GM12878 (cell line): ENCODE results near the gene GRK5. TPM values are rescaled to one million over a fixed set of nuclear protein-coding genes. Genes with fewer than 3 reads are reported as not detected.

Source experiments
- ATAC-seq: fragments of 200-7000 bp; cut with Tn5 transposase; 3 replicates; pipeline ENCODE4 v1.9.1; 2020; ENCODE audit warnings: mild to moderate bottlenecking, moderate library complexity
- BruUV-seq: library from RNA; stranded (reverse); fragments of 400-500 nt; replicated peaks from 2 replicates; lab custom pipeline; 2021; lab: Mats Ljungman, UMichigan
- CTCF ChIA-PET: fragments of 300-600 bp; sonication (Branson Sonifier 250); formaldehyde crosslinking; extraction: SDS; loops from one replicate; lab custom pipeline; 2021; ENCODE audit warnings: inconsistent platforms; lab: Yijun Ruan, JAX
- POLR2A ChIA-PET: fragments of 350-600 bp; formaldehyde crosslinking; extraction: SDS; loops from one replicate; lab custom pipeline; 2021; ENCODE audit warnings: inconsistent platforms; lab: Charles Lee
- RAD21 ChIA-PET: fragments of 300-600 bp; sonication (Branson Sonifier 250); formaldehyde crosslinking; loops from one replicate; lab custom pipeline; 2023; ENCODE audit warnings: antibody characterized with exemption; ENCODE audit not compliant: unreplicated experiment; lab: Charles Lee
- SMC1A ChIA-PET: fragments of 300-600 bp; sonication (Branson Sonifier 250); formaldehyde crosslinking; loops from one replicate; lab custom pipeline; 2023; ENCODE audit not compliant: unreplicated experiment, uncharacterized antibody; lab: Charles Lee
- DNase-seq: peaks from one replicate; pipeline ENCODE4 v3.0.0-alpha.2; 2011; ENCODE audit warnings: low read depth, low spot score
- FAIRE-seq: peaks from 3 replicates; lab custom pipeline; 2011; peaks lifted over from hg19 to GRCh38; lab: Jason Lieb, UNC
- H2AFZ ChIP-seq: 2 replicates; pipeline ENCODE4 v1.6.0; 2011; ENCODE audit warnings: low read depth, low read length, control low read depth; ENCODE audit not compliant: control insufficient read depth
- H3K27ac ChIP-seq: 2 replicates; pipeline ENCODE4 v1.5.1; 2011; ENCODE audit warnings: control low read depth; ENCODE audit not compliant: control insufficient read depth, insufficient read depth
- H3K27me3 ChIP-seq, 2 experiments: replicated peaks in 1 of 2; 2 replicates each; pipeline versions ENCODE4 v1.6.0 to v1.6.1; 2011; ENCODE audit warnings: low read length in 1 of 2; ENCODE audit not compliant: control insufficient read depth in 2 of 2, insufficient read depth in 2 of 2
- H3K36me3 ChIP-seq, 2 experiments: 2 replicates each; pipeline ENCODE4 v1.5.1; 2011; ENCODE audit warnings: low read length in 1 of 2; ENCODE audit not compliant: control insufficient read depth in 2 of 2, insufficient read depth in 2 of 2
- H3K4me1 ChIP-seq: 2 replicates; pipeline ENCODE4 v1.6.1; 2011; ENCODE audit warnings: mild to moderate bottlenecking, low read length, moderate library complexity, mixed read lengths; ENCODE audit not compliant: control insufficient read depth, insufficient read depth
- H3K4me2 ChIP-seq: 2 replicates; pipeline ENCODE4 v1.6.0; 2011; ENCODE audit warnings: control low read depth; ENCODE audit not compliant: control insufficient read depth, insufficient read depth
- H3K4me3 ChIP-seq: fragments of 200-600 bp; sonication (generic); 2 replicates; pipeline ENCODE4 v1.5.1; 2016
- H3K79me2 ChIP-seq: 2 replicates; pipeline ENCODE4 v1.6.0; 2011; ENCODE audit warnings: low read length; ENCODE audit not compliant: control insufficient read depth, insufficient read depth
- H3K9ac ChIP-seq: 2 replicates; pipeline ENCODE4 v1.8.0; 2011; ENCODE audit warnings: low read length, control low read depth, mixed read lengths; ENCODE audit not compliant: control insufficient read depth, insufficient read depth
- H3K9me3 ChIP-seq: replicated peaks from 3 replicates; pipeline ENCODE4 v1.5.1; 2011; ENCODE audit warnings: mild to moderate bottlenecking, low read length; ENCODE audit not compliant: control insufficient read depth, insufficient read depth
- H4K20me1 ChIP-seq: 2 replicates; pipeline ENCODE4 v1.6.0; 2011; ENCODE audit not compliant: control insufficient read depth, insufficient read depth
- BHLHE40 ChIP-seq, 2 experiments: fragments of 450-650 bp in 1 of 2; IDR thresholded peaks; 2 replicates each; pipeline ENCODE4 v1.6.1; 2011 to 2017; ENCODE audit warnings: low read depth in 2 of 2, borderline replicate concordance in 1 of 2, improper control_type of control experiment in 1 of 2, low read length in 1 of 2, mild to moderate bottlenecking in 1 of 2
- IRF4 ChIP-seq: IDR thresholded peaks from 2 replicates; pipeline ENCODE4 v1.6.1; 2011; ENCODE audit warnings: low read depth, low read length
- JUNB ChIP-seq: IDR thresholded peaks from 2 replicates; pipeline ENCODE4 v1.6.1; 2016; ENCODE audit warnings: antibody characterized with exemption, mild to moderate bottlenecking
- MYB ChIP-seq: fragments of 150-350 bp; IDR thresholded peaks from 2 replicates; pipeline ENCODE4 v1.6.1; 2014; ENCODE audit warnings: mild to moderate bottlenecking, low read depth, low read length, borderline replicate concordance
- NFIC ChIP-seq: IDR thresholded peaks from 2 replicates; pipeline ENCODE4 v1.6.1; 2012; ENCODE audit warnings: low read depth, mild to moderate bottlenecking, inconsistent platforms, low read length, moderate library complexity
- NFYA ChIP-seq: IDR thresholded peaks from 2 replicates; pipeline ENCODE4 v1.6.1; 2011; ENCODE audit warnings: low read depth, mild to moderate bottlenecking, low read length, improper control_type of control experiment, borderline replicate concordance
- STAT1 ChIP-seq: fragments of 450-650 bp; conservative IDR thresholded peaks from 2 replicates; pipeline ENCODE4 v1.6.1; 2014; ENCODE audit warnings: antibody characterized with exemption, mild to moderate bottlenecking
- ZSCAN29 ChIP-seq: fragments of 450-650 bp; IDR thresholded peaks from 2 replicates; pipeline ENCODE4 v1.6.1; 2017; ENCODE audit warnings: mild to moderate bottlenecking, moderate library complexity
- WGBS: methylation state at CpG from one replicate; pipeline ENCODE4 v1.1.6; 2016; ENCODE audit warnings: low lambda C conversion rate; ENCODE audit not compliant: insufficient replicate concordance, insufficient coverage; ENCODE audit errors: missing lambda C conversion rate; 5-methylcytosine and 5-hydroxymethylcytosine counted together
- in situ Hi-C: fragments of 300-500 bp; cut with MboI; formaldehyde crosslinking; loops from 9 replicates; pipeline ENCODE4 v1.14.3; 2018; ENCODE audit warnings: mixed read lengths
- intact Hi-C: fragments of 100-400 bp; cut with micrococcal nuclease; formaldehyde crosslinking; loops from one replicate; pipeline ENCODE4 v1.14.2; 2022; ENCODE audit not compliant: unreplicated experiment
- polyA plus RNA-seq, 11 experiments: library from polyadenylated mRNA; depleted of rRNA in 4 of 11; unstranded in 6 of 11; stranded (reverse) in 5 of 11; fragments of >200 nt; fragmentation: Nextera tagmentation in 4 of 11; fragmentation: Illumina TruSeq in 1 of 11; extraction: Ambion mirVana in 4 of 11; extraction: Trizol in 1 of 11; gene quantifications; 1 replicate in 1 of 11; 2 replicates in 10 of 11; pipeline versions ENCODE4 v1.2.1 to v1.2.3, GENCODE V29; 2011 to 2016; ENCODE audit warnings: inconsistent platforms in 2 of 11, missing spikeins in 2 of 11, low read depth in 1 of 11
- total RNA-seq, 4 experiments: library from RNA; depleted of rRNA in 3 of 4; stranded (reverse); fragments of >200 nt in 3 of 4; fragmentation: Illumina TruSeq in 1 of 4; extraction: Trizol in 1 of 4; gene quantifications; 2 replicates each; pipeline versions ENCODE4 v1.2.1 to v1.2.3, GENCODE V29; 2013 to 2021
- TF ChIP-seq, protein P1 (sequence below): IDR thresholded peaks from 2 replicates; pipeline ENCODE4 v1.6.1; 2012; ENCODE audit warnings: mild to moderate bottlenecking, low read depth, low read length
- TF ChIP-seq, protein P2 (sequence below): IDR thresholded peaks from 2 replicates; pipeline ENCODE4 v1.6.1; 2012; ENCODE audit warnings: low read depth, low read length, improper control_type of control experiment
- TF ChIP-seq, protein P3 (sequence below): fragments of 150-350 bp; IDR thresholded peaks from 2 replicates; pipeline ENCODE4 v1.6.1; 2016; ENCODE audit warnings: low read depth, low read length

The GRK5 gene
- total and polyA plus RNA-seq, 10 of the 15 experiments (the other 5 are each of a cell fraction or from before 2014, with no cell fraction given) = 0.11 to 22.1 (median 10.0) TPM

DNA sequence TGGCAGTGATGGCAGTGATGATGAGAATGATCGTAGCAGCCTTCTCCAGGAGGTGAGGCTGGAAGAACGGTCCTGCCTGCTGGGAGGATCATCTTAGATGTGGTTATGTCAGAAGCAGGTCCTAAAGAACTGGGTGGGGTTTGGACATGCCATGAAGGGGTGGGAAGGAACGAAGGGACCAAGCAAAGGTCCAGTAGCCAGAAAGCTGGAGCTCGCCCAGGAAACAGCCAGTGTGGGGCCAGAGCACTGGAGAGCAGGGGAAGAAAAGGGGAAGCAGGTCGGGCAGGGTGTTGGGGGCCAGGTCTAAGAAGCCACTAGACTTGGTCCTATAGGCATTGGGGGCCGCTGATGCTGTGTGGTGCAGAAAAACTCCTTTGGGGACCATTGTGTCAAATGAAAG lies 207.8 kb downstream of the GRK5 start (continued):
- TF ChIP-seq, protein P1, sequence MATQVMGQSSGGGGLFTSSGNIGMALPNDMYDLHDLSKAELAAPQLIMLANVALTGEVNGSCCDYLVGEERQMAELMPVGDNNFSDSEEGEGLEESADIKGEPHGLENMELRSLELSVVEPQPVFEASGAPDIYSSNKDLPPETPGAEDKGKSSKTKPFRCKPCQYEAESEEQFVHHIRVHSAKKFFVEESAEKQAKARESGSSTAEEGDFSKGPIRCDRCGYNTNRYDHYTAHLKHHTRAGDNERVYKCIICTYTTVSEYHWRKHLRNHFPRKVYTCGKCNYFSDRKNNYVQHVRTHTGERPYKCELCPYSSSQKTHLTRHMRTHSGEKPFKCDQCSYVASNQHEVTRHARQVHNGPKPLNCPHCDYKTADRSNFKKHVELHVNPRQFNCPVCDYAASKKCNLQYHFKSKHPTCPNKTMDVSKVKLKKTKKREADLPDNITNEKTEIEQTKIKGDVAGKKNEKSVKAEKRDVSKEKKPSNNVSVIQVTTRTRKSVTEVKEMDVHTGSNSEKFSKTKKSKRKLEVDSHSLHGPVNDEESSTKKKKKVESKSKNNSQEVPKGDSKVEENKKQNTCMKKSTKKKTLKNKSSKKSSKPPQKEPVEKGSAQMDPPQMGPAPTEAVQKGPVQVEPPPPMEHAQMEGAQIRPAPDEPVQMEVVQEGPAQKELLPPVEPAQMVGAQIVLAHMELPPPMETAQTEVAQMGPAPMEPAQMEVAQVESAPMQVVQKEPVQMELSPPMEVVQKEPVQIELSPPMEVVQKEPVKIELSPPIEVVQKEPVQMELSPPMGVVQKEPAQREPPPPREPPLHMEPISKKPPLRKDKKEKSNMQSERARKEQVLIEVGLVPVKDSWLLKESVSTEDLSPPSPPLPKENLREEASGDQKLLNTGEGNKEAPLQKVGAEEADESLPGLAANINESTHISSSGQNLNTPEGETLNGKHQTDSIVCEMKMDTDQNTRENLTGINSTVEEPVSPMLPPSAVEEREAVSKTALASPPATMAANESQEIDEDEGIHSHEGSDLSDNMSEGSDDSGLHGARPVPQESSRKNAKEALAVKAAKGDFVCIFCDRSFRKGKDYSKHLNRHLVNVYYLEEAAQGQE = no peak
- TF ChIP-seq ZSCAN29 (no peak), IRF4 (no peak)

DNA sequence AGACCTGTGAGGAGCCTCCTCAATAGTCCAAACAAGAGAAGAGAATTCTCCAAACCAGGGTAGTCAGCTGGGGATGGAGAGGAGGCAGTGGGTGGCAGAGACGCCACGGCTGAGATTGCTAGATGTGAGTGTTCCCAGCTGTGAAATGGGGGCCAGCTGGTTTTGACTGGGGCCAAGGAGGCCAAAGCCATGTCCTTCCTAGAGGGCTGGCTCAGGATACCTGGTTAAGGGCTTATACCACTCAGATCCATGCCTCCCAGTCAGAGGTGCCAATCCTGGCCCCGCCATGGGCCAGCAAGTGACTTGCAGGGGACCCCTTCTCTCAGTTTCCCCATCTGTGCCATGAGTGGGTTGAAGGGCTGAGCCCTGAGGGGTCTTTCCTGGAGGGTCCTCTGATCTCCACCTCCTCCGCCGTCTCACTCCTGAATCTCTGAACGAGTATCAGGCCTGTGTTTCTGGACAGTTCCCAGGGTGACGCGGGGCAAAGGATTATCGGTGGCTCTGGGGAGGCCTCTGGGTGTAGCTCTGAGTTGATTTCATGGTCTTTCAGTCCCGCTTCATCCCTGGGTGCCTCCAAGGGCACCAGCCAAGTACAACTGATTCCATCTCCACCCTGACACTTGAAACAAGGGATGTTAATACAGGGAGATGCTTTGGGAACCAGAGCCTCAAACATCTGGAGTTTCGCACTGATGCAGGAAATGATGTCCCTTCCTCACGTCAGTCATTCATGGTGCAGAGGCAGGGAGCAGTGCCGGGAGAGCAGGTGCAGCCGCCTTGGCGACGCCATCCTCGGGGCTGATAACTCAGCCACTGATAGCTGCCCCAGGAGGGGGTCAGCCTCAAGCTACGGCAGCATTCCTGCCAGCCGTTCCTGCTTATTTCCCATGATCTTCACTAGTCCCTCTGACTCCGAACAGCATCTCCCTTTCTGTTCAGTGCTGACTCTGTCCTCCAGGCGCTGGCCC lies 208.4 kb downstream of the GRK5 start:
- peaks cover 3% of the 10 kb centered on the region; the same call in 1 of the 2 replicates for H4K20me1 ChIP-seq
- ChIA-PET POLR2A (interaction anchor here (0.7 to 1.0 kb wide), 2 partner anchors 20 to 216 kb away, joined by 3 read pairs; no protein-coding TSS in a partner anchor), CTCF (interaction anchor here (0.7 to 6.5 kb wide), 10 partner anchors 9 to 221 kb away, joined by 3 to 70 read pairs (median 3); partner anchors contain the start of gene GRK5), RAD21 (interaction anchor here (0.8 to 5.9 kb wide), 6 partner anchors 9 to 217 kb away, joined by 3 to 31 read pairs (median 4); partner anchors contain the start of gene GRK5), SMC1A (interaction anchor here (0.6 to 2.3 kb wide), 5 partner anchors 109 to 323 kb away, joined by 3 to 7 read pairs (median 3); no protein-coding TSS in a partner anchor)
- no TSS peak for BruUV-seq
- no peak overlapping the region for H3K9ac ChIP-seq
- H3K27ac ChIP-seq = no peak overlapping the region
- ATAC-seq = no peak
- H2AFZ ChIP-seq = no peak overlapping the region
- no peak overlapping the region for H3K4me2 ChIP-seq
- H3K27me3 ChIP-seq = no peaks in the 10 kb centered on the region
- no peaks in the 10 kb centered on the region; a peak in 2 of 4 replicates for H3K36me3 ChIP-seq
- intact Hi-C loops = loop anchor here (2.0 kb wide), 2 partner anchors 109 to 209 kb away; partner anchors contain the start of gene GRK5
- no peaks in the 10 kb centered on the region for H3K4me1 ChIP-seq
- FAIRE-seq = no peak
- DNase-seq = no peak
- H3K9me3 ChIP-seq = no peaks in the 10 kb centered on the region
- H3K4me3 ChIP-seq = no peak overlapping the region
- 85% methylated on average over 21 of the region's 21 CpGs for WGBS
- H3K79me2 ChIP-seq = no peaks in the 10 kb centered on the region
- in situ Hi-C loops = loop anchor here (5.0 kb wide), 1 partner anchor 219 kb away; no protein-coding TSS in a partner anchor
- TF ChIP-seq NFYA (no peak), JUNB (no peak), STAT1 (no peak), BHLHE40 (IDR thresholded peaks at IDR 0.05; ENCODE audit: borderline replicate concordance in 1 of 2, low read depth in 2 of 2, low read length in 1 of 2) (no peak), MYB (no peak), NFIC (no peak)
- TF ChIP-seq, protein P2, sequence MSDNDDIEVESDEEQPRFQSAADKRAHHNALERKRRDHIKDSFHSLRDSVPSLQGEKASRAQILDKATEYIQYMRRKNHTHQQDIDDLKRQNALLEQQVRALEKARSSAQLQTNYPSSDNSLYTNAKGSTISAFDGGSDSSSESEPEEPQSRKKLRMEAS = no peak
- TF ChIP-seq, protein P3, sequence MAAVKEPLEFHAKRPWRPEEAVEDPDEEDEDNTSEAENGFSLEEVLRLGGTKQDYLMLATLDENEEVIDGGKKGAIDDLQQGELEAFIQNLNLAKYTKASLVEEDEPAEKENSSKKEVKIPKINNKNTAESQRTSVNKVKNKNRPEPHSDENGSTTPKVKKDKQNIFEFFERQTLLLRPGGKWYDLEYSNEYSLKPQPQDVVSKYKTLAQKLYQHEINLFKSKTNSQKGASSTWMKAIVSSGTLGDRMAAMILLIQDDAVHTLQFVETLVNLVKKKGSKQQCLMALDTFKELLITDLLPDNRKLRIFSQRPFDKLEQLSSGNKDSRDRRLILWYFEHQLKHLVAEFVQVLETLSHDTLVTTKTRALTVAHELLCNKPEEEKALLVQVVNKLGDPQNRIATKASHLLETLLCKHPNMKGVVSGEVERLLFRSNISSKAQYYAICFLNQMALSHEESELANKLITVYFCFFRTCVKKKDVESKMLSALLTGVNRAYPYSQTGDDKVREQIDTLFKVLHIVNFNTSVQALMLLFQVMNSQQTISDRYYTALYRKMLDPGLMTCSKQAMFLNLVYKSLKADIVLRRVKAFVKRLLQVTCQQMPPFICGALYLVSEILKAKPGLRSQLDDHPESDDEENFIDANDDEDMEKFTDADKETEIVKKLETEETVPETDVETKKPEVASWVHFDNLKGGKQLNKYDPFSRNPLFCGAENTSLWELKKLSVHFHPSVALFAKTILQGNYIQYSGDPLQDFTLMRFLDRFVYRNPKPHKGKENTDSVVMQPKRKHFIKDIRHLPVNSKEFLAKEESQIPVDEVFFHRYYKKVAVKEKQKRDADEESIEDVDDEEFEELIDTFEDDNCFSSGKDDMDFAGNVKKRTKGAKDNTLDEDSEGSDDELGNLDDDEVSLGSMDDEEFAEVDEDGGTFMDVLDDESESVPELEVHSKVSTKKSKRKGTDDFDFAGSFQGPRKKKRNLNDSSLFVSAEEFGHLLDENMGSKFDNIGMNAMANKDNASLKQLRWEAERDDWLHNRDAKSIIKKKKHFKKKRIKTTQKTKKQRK = no peak
